GM18517 (cell line): ENCODE results near the gene MUC21.

Experiments
- ATAC-seq: cut with Tn5 transposase; IDR thresholded peaks from one replicate; pipeline ENCODE4 v1.9.1; 2021; ENCODE audit warnings: mild to moderate bottlenecking, moderate library complexity; ENCODE audit not compliant: unreplicated experiment

Gene MUC21

DNA sequence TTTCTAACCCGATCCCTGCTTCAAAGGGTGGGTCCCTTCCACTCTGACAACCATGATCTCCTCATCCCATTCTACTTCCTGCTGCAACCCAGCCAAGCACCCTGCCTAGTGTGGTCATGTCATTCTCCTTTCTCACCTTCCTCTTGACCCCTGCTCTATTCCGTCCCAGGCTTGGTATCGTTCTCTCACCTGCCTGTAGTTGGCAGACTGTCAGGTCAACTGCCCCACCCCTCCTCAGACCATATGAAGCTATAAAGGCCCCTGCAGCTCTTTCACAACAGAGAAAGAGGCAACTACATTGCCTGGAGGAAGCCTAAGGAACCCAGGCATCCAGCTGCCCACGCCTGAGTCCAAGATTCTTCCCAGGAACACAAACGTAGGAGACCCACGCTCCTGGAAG is at the start of gene MUC21:
TSS of gene MUC21 (plus strand) at position 280 of the 400 bp plus-strand sequence. CDS start 241 bp downstream, outside the sequence.
- ATAC-seq, result no peak

DNA sequence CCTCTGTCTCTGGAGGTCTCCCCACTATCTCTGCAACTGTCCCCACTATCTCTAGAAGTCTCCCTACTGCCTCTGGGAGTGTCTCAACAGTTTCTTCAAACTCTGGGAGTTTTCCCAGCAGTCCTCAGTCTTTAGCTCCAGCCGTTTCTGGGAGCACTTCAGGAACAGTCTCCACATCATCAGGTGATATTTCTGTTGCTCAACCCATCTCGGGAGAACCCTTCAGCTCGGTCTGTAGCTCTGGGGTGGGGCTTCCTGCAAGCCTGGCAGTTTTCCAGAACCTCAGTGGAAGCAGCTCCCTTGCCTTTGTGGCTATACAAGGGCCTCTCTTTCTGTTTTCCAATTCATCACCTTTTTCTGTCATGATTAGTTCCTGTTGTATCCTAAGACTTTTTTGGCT is 48.5 kb upstream of the MUC21 start:
- no peak for ATAC-seq

GRCh38 chr6:30937265-30937664 is 46.3 kb upstream of the MUC21 start:
- ATAC-seq, result no peak

- ATAC-seq, result no peak
Measured at GRCh38 chr6:30938730-30939129, 44.8 kb upstream of the MUC21 start.

DNA sequence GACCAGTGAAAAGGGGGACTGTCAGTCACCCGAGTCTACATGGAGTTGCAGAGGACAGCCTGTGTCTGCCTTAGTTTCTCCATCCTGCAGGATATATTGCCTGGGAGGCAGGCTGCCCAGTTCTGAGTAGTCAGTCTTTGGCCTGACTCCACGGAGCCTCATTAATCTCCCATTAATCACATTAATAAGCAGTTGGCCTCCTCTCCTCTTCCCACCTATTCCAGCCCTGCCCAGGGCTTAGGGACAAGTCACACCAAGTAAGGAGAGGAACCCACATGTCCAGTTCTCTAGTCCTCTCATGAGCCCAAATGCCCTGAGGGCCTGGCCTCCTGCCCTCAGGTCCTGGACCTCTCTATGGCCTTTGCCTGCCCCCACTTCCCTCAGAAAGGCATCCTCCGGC is 44.0 kb upstream of the MUC21 start:
- no peak for ATAC-seq

- ATAC-seq, result no peak
Measured at GRCh38 chr6:30940361-30940986, 43.0 kb upstream of the MUC21 start, which contains the start of gene MUCL3. MUCL3 (plus strand) TSS chr6:30940973; CDS start chr6:30941000, 27 bp downstream.

DNA sequence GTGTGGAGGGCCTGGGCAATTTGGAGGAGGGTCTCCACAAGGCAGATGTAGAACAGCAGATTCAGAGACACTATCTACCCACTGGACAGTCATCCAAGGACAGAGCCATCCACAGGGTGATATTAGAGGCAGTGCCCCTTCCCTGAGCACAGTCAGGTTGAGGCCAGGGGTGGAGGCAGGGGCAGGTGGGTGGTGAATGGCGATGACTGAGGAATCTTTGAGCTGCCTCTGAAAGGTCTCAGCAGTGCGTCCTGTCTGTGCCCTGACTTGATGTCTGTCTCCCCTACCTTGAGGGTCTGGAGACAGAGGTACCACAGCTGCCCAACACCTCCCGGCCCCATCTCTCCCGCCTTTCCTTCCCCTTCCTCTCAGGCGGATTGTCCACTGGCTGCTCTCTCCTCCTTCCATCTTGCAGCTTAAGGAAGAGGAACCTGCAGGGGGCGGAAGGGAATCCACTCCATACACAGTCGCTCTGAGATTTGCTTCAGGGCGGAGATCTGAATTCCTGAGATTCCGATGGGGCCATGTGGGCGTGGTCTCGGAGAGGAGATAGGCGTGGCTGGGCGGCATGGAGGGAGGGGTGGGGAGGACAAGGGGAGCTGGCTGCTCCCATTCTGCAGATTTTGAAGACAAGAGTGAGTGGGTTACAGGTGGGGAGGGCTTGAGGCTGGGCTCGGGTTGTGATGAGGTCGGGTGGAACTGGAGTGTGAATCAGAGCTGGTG is 41.0 kb upstream of the MUC21 start:
- no peak for ATAC-seq

- ATAC-seq, result no peak
Measured at GRCh38 chr6:30944051-30944450, 39.5 kb upstream of the MUC21 start.

GRCh38 chr6:30945281-30945680 is 38.2 kb upstream of the MUC21 start:
- ATAC-seq, result no peak

- no peak for ATAC-seq
Measured at GRCh38 chr6:30947231-30947630, 36.3 kb upstream of the MUC21 start.

GRCh38 chr6:30948811-30949210 is 34.7 kb upstream of the MUC21 start:
- ATAC-seq, result no peak

DNA sequence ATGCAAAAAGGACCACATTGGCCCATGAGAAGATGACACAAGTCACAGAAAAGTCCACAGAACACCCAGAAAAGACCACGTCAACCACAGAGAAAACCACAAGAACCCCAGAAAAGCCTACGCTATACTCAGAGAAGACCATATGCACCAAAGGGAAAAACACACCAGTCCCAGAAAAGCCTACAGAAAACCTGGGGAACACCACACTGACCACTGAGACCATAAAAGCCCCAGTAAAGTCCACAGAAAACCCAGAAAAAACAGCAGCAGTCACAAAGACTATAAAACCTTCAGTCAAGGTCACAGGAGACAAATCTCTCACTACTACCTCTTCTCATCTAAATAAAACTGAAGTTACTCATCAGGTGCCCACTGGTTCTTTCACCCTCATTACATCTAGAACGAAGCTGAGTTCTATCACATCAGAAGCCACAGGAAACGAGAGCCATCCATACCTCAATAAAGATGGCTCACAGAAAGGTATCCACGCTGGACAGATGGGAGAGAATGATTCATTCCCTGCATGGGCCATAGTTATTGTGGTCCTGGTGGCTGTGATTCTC is 31.5 kb upstream of the MUC21 start:
- ATAC-seq, result no peak

- ATAC-seq, result no peak
Measured at GRCh38 chr6:30954631-30955366, 28.7 kb upstream of the MUC21 start.

DNA sequence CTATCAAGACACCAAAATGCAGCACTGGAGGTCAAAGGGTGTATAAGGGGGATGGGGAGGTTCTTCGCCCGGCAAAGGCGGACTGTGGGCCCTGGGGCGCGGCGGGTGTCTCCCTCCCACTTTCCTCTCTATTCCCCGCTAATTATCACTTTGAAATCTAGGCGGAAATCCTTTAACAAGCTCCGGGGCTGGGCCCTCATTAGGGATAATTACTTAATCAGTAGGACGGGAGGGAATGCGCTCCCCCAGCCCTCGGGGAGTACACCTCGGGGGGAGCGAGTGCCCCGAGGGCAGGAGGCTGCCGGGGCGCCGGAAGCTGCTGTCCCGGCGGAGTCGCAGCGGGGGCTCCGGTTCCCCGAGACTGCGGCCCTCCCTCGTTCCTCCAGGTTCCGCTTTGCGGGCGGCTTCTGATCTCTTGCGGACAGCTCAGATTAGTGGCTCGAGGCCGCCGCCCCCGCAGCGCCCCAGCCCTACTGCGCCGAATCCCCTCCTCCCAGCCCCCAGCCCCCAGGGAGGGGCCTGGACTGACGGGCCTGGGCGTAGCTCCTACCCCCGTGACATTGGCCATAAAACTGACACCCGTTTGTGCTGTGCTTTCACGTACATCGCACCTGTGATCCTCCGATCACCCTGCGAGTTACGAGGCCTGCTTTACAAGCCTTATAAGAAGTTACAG is 28.0 kb upstream of the MUC21 start:
- ATAC-seq, result no peak

GRCh38 chr6:30957716-30958115 is 25.8 kb upstream of the MUC21 start:
- no peak for ATAC-seq

DNA sequence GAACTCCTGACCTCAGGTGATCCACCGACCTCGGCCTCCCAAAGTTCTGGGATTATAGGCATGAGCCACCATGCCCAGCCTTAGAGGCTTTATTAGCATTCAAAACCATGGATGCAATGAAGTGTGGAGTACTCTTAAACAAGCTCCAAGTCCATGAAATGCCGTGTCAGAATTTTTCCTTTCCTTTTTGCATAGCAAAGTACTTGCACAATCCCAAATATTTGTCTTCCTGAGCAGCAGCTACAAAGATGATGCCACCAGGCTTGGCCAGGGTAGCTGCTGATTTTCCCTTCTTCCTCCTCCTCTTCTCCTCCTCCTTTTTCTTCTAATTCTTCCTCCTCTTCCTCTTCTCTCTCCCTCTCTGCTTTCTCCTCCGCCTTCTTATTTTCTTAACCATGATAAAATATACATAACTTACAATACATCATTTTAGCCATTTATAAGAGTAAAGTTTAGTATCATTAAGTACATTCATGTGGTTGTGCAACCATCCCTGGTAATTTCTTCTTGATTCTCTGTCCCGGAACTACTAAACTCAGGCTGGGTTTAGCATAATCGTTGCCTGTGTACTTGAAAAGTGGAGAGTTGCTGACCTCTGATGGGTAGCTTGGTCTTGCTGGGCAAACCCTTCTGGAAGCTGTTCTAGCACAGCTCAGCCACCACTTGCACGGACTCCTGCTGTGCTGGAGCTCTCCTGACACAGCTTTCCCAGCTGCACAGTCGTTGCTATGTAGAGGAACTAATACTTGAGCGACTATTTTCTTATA is 22.4 kb upstream of the MUC21 start:
- ATAC-seq, result no peak

DNA sequence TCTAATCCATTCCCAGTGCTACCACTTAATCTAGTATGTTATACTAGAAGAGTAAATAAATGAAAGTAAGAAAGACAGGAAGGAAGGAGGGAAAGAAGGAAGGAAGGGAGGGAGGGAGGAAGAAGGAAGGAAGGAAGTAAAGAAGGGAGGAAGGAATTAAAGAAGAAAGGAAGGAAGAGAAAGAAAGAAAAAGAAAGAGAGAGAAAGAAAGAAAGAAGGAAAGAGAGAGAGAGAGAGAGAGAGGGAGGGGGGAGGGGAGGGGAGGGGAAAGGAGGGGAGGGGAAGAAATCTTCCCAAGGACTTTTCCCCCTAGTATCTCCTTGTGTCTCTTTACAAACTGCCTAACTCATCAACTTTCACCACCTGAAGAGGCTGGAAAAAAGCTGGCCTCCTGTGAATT is 20.8 kb upstream of the MUC21 start:
- ATAC-seq, result no peak

DNA sequence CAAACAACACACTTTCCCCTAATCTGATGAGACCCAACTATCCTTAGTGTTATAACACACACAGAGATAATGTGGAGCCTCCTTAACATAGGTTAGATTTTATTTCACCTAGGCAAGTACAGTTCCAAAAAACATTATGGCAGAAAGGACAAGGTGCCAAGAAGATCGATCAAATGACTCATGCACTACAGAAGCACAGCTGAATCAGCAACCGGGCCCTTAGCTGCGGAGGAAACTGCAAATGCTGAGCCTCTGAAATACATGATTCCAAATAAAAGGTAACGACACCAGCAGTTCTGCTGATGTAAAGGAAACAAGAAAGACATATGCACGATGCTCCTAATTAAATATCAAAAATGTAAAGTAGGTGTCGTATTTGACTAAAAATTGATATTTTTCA is 19.9 kb upstream of the MUC21 start:
- no peak for ATAC-seq

DNA sequence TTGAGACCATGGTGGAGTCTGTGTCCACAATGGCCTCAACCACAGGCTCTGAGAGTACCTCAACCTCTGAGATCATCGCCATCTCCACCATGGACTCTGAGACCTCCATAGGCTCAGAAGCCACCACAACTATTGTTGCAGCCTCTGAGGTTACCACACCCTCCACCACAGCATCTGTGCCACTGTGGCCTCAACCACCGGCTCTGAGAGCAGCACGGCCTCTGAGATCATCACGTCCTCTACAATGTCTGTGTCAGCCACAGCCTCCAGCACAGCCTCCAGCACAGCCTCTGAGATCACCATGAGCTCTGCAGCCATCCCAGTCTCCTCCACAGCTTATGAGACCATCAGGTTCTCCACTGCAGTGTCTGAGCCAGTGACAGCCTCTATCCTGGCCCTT is 19.4 kb upstream of the MUC21 start:
- no peak for ATAC-seq

- ATAC-seq, result no peak
Measured at GRCh38 chr6:30965140-30965601, 18.3 kb upstream of the MUC21 start.
